ENCODE results near the gene TMEM87B.
A peak's percentile ranks its signal among the peaks of the same experiment; 100 is the strongest.

- no peak for TF ChIP-seq CTCF (IDR thresholded peaks at IDR 0.05)
- peak in 1 of 2 donors; percentile 17 for TF ChIP-seq POLR2A (IDR thresholded peaks at IDR 0.05)
These were observed 909 bp downstream of the TMEM87B start for GRCh38 chr2:112055730-112056625.

All from heart left ventricle (tissue), 13 donors.